IPS-11a (cell line): ENCODE measurements around the gene ALKBH2.
A peak's percentile ranks its signal among the peaks of the same experiment; 100 is the strongest.
"Not testable (repeated sequence)": the region's sequence is repeated elsewhere in the genome, so short reads cannot be mapped to it uniquely, and the experiment has no call there.

Experiments used
- H3K4me3 ChIP-seq: one replicate; pipeline ENCODE4 v1.5.1; 2013; ENCODE audit warnings: low read depth, low read length, control low read depth

Gene ALKBH2

GRCh38 chr12:109069307-109070271 lies 23.7 kb downstream of the ALKBH2 start:
- H3K4me3 ChIP-seq, result no peak overlapping the region

GRCh38 chr12:109065853-109066193 lies 27.4 kb downstream of the ALKBH2 start:
- no peak overlapping the region for H3K4me3 ChIP-seq

GRCh38 chr12:109065154-109065852 lies 28.0 kb downstream of the ALKBH2 start:
- no peak overlapping the region for H3K4me3 ChIP-seq

- H3K4me3 ChIP-seq, result no peak overlapping the region
Observed at GRCh38 chr12:109064143-109064542, 29.1 kb downstream of the ALKBH2 start.

GRCh38 chr12:109058773-109059172 lies 34.5 kb downstream of the ALKBH2 start:
- H3K4me3 ChIP-seq, result no peak overlapping the region

- no peak overlapping the region for H3K4me3 ChIP-seq
Observed at GRCh38 chr12:109057376-109057775, 35.9 kb downstream of the ALKBH2 start.

GRCh38 chr12:109056891-109057290 lies 36.4 kb downstream of the ALKBH2 start:
- H3K4me3 ChIP-seq, result no peak overlapping the region

GRCh38 chr12:109054520-109054919 lies 38.8 kb downstream of the ALKBH2 start:
- no peak overlapping the region for H3K4me3 ChIP-seq

GRCh38 chr12:109054124-109054513 lies 39.2 kb downstream of the ALKBH2 start:
- H3K4me3 ChIP-seq, result not testable (repeated sequence)

- peak overlapping the region; percentile 93 for H3K4me3 ChIP-seq
Observed at GRCh38 chr12:109053382-109054123, 39.7 kb downstream of the ALKBH2 start.

GRCh38 chr12:109052414-109053323 lies 40.6 kb downstream of the ALKBH2 start, which contains the start of gene USP30:
USP30 (plus strand) TSS chr12:109052576; CDS start chr12:109052679, 103 bp downstream.
- H3K4me3 ChIP-seq, result peak within 1 kb of the TSS; percentile 93

GRCh38 chr12:109052097-109052413 lies 41.2 kb downstream of the ALKBH2 start:
- H3K4me3 ChIP-seq, result no peak overlapping the region

GRCh38 chr12:109049794-109050193 lies 43.5 kb downstream of the ALKBH2 start:
- not testable (repeated sequence) for H3K4me3 ChIP-seq

GRCh38 chr12:109048706-109049105 lies 44.6 kb downstream of the ALKBH2 start:
- H3K4me3 ChIP-seq, result not testable (repeated sequence)

- H3K4me3 ChIP-seq, result no peak overlapping the region
Observed at GRCh38 chr12:109047081-109047805, 46.0 kb downstream of the ALKBH2 start.

GRCh38 chr12:109044241-109044640 lies 49.0 kb downstream of the ALKBH2 start:
- no peak overlapping the region for H3K4me3 ChIP-seq
